ENCODE data around the gene ADGRG1.

The ADGRG1 gene

GRCh38 chr16:57591870-57592485 lies 36.5 kb upstream of the ADGRG1 start:
- H2AFZ ChIP-seq (ENCODE audit: low read length), result peak overlapping the region; percentile 23; the same call in 1 of the 2 replicates
- no peak overlapping the region; the same call in 1 of the 2 replicates for H3K4me2 ChIP-seq (ENCODE audit: low read depth, low read length)
- H3K36me3 ChIP-seq (replicated peaks; ENCODE audit: insufficient read depth, low read length), result no peaks in the 10 kb centered on the region
- H3K27ac ChIP-seq (ENCODE audit: low read length), result no peak overlapping the region
- no peaks in the 10 kb centered on the region for H3K9me3 ChIP-seq (replicated peaks; ENCODE audit: insufficient read depth, low read length)
- no peak for DNase-seq
- H3K9ac ChIP-seq (ENCODE audit: low read length), result no peak overlapping the region
- H3K27me3 ChIP-seq (replicated peaks; ENCODE audit: insufficient read depth, low read length), result no peaks in the 10 kb centered on the region
- H3F3A ChIP-seq (ENCODE audit: insufficient read depth, low read length), result no peaks in the 10 kb centered on the region
- TF ChIP-seq CTCF (IDR thresholded peaks at IDR 0.05; ENCODE audit: low read length) (no peak), EZH2phosphoT487 (IDR thresholded peaks at IDR 0.05; ENCODE audit: low read length) (no peak), EZH2 (optimal IDR thresholded peaks at IDR 0.05; ENCODE audit: low read depth, low read length) (no peak)
- no peaks in the 10 kb centered on the region for H3K9me2 ChIP-seq (replicated peaks; ENCODE audit: insufficient read depth, low read length)
- H3K4me1 ChIP-seq (ENCODE audit: low read length), result peaks cover 18% of the 10 kb centered on the region
- H3K79me2 ChIP-seq (ENCODE audit: low read length), result no peaks in the 10 kb centered on the region
- no peak overlapping the region for H3K4me3 ChIP-seq (ENCODE audit: low read length)
- no peaks in the 10 kb centered on the region for H4K20me1 ChIP-seq (ENCODE audit: insufficient read depth, low read length)

DNA sequence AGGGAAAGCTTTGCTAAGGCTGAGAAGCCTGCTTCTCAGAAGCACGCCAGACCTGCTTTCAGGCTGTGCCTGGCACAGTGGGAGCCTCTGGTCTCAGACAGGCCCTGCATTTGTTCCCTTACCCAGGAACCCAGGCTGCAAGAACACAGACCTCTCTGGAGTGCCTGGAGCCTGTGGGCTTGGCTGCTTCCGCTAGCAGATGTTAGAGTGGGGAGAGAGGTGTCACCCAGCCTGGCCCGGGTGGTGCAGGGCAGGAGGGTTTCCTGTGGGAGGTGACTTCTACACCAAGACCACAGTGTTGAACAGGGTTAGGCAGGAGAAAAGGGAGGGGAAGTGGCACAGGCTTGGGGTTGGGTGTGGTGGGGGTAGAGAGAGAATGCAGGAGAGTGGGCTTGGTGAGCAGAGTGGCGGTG lies 35.8 kb upstream of the ADGRG1 start:
- Histone ChIP-seq H3K27ac (ENCODE audit: low read length) (no peak overlapping the region), H3K79me2 (ENCODE audit: low read length) (no peaks in the 10 kb centered on the region), H3K27me3 (replicated peaks; ENCODE audit: insufficient read depth, low read length) (no peaks in the 10 kb centered on the region), H3K36me3 (replicated peaks; ENCODE audit: insufficient read depth, low read length) (no peaks in the 10 kb centered on the region), H3K4me3 (ENCODE audit: low read length) (no peak overlapping the region), H3K4me1 (ENCODE audit: low read length) (peaks cover 18% of the 10 kb centered on the region), H3K9me2 (replicated peaks; ENCODE audit: insufficient read depth, low read length) (no peaks in the 10 kb centered on the region), H2AFZ (ENCODE audit: low read length) (peak overlapping the region; percentile 23), H3K4me2 (ENCODE audit: low read depth, low read length) (peak overlapping the region; percentile 6), H3K9ac (ENCODE audit: low read length) (no peak overlapping the region), H3F3A (ENCODE audit: insufficient read depth, low read length) (no peaks in the 10 kb centered on the region), H3K9me3 (replicated peaks; ENCODE audit: insufficient read depth, low read length) (no peaks in the 10 kb centered on the region), H4K20me1 (ENCODE audit: insufficient read depth, low read length) (no peaks in the 10 kb centered on the region)
- TF ChIP-seq EZH2phosphoT487 (IDR thresholded peaks at IDR 0.05; ENCODE audit: low read length) (no peak), EZH2 (optimal IDR thresholded peaks at IDR 0.05; ENCODE audit: low read depth, low read length) (no peak), CTCF (IDR thresholded peaks at IDR 0.05; ENCODE audit: low read length) (no peak)
- DNase-seq, result peak; percentile 39

- H3K9me2 ChIP-seq (replicated peaks; ENCODE audit: insufficient read depth, low read length), result no peaks in the 10 kb centered on the region
- no peaks in the 10 kb centered on the region for H3K36me3 ChIP-seq (replicated peaks; ENCODE audit: insufficient read depth, low read length)
- H3K4me3 ChIP-seq (ENCODE audit: low read length), result no peak overlapping the region
- DNase-seq, result no peak
- TF ChIP-seq EZH2 (optimal IDR thresholded peaks at IDR 0.05; ENCODE audit: low read depth, low read length), result no peak
- no peak for TF ChIP-seq EZH2phosphoT487 (IDR thresholded peaks at IDR 0.05; ENCODE audit: low read length)
- no peak for TF ChIP-seq CTCF (IDR thresholded peaks at IDR 0.05; ENCODE audit: low read length)
- H3K9ac ChIP-seq (ENCODE audit: low read length), result no peak overlapping the region
- H3F3A ChIP-seq (ENCODE audit: insufficient read depth, low read length), result no peaks in the 10 kb centered on the region
- peak overlapping the region; percentile 23 for H2AFZ ChIP-seq (ENCODE audit: low read length)
- no peaks in the 10 kb centered on the region for H3K79me2 ChIP-seq (ENCODE audit: low read length)
- H3K27ac ChIP-seq (ENCODE audit: low read length), result no peak overlapping the region
- H3K4me2 ChIP-seq (ENCODE audit: low read depth, low read length), result peak overlapping the region; percentile 6
- H4K20me1 ChIP-seq (ENCODE audit: insufficient read depth, low read length), result no peaks in the 10 kb centered on the region
- no peaks in the 10 kb centered on the region for H3K9me3 ChIP-seq (replicated peaks; ENCODE audit: insufficient read depth, low read length)
- H3K4me1 ChIP-seq (ENCODE audit: low read length), result peaks cover 18% of the 10 kb centered on the region
- H3K27me3 ChIP-seq (replicated peaks; ENCODE audit: insufficient read depth, low read length), result no peaks in the 10 kb centered on the region
These were observed 35.4 kb upstream of the ADGRG1 start for GRCh38 chr16:57593021-57593420.
